ENCODE data around the gene SPO11. TPM values are rescaled to one million over a fixed set of nuclear protein-coding genes. Genes with fewer than 3 reads are reported as not detected.
"Not testable (repeated sequence)": the region's sequence is repeated elsewhere in the genome, so short reads cannot be mapped to it uniquely, and the experiment has no call there.

Gene SPO11
- polyA plus RNA-seq, 1 experiment, result not detected

DNA sequence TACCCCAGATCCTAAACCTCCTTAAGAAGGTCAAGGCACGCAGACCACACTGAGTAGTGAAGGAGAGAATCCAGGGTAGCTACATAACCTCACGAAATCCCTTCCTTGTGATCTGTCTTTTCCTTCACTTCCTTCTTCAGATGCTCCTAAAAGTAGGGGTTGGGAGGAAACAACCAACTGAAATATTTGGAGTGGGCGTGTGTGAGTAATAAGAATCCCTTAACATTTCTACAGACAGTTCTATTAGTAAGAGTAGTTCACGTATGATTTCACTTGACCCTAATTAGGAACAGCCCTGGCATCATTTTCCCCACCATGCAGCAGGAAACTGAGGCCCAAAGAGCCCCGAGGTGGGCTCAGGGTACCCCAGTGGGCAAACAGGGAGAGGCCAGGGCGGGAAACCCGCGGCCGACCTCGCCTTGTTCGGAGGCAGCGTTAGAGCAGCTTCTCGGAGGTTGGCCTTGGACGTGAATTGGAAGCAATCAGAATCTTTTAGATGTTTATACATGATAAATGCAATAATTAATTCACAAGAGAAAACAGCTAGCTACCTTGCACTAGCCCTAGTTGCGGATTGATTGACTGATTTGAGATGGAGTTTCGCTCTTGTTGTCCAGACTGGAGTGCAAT lies 20.6 kb downstream of the SPO11 start:
- peaks cover 2% of the 10 kb centered on the region; the same call in 1 of the 2 replicates for H3K36me3 ChIP-seq (ENCODE audit: control insufficient read depth, insufficient read depth, low read length)
- H3K4me3 ChIP-seq (ENCODE audit: low read depth, low read length), result no peak overlapping the region
- TF ChIP-seq, protein P1, sequence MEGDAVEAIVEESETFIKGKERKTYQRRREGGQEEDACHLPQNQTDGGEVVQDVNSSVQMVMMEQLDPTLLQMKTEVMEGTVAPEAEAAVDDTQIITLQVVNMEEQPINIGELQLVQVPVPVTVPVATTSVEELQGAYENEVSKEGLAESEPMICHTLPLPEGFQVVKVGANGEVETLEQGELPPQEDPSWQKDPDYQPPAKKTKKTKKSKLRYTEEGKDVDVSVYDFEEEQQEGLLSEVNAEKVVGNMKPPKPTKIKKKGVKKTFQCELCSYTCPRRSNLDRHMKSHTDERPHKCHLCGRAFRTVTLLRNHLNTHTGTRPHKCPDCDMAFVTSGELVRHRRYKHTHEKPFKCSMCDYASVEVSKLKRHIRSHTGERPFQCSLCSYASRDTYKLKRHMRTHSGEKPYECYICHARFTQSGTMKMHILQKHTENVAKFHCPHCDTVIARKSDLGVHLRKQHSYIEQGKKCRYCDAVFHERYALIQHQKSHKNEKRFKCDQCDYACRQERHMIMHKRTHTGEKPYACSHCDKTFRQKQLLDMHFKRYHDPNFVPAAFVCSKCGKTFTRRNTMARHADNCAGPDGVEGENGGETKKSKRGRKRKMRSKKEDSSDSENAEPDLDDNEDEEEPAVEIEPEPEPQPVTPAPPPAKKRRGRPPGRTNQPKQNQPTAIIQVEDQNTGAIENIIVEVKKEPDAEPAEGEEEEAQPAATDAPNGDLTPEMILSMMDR (IDR thresholded peaks at IDR 0.05; ENCODE audit: insufficient read depth, low read depth, low read length), result no peak
- DNase-seq (ENCODE audit: low read depth), result no peak
- H3K27me3 ChIP-seq (ENCODE audit: control insufficient read depth, insufficient read depth, low read length), result no peaks in the 10 kb centered on the region
- ChIA-PET POLR2A (no interaction called here), CTCF (interaction anchor here (1.0 to 2.3 kb wide), 5 partner anchors 13 to 799 kb away, joined by 3 to 33 read pairs (median 6); no protein-coding TSS in a partner anchor)

DNA sequence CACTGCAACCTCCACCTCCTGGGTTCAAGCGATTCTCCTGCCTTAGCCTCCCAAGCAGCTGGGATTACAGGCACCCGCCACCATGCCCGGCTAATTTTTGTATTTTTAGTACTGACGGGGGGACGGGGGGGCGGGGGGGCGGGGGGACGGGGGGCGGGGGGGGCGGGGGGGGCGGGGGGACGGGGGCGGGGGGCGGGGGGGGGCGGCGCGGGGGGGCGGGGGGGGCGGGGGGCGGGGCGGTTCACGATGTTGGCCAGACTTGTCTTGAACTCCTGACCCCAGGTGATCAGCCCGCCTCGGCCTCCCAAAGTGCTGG lies 21.1 kb downstream of the SPO11 start:
- POLR2A ChIA-PET; H3K36me3 ChIP-seq (ENCODE audit: control insufficient read depth, insufficient read depth, low read length); DNase-seq (ENCODE audit: low read depth); H3K27me3 ChIP-seq (ENCODE audit: control insufficient read depth, insufficient read depth, low read length): not testable (repeated sequence)
- CTCF ChIA-PET, result interaction anchor here (2.3 kb wide), 1 partner anchor 260 kb away, joined by 33 read pairs; no protein-coding TSS in a partner anchor
- peak overlapping the region; percentile 57 for H3K4me3 ChIP-seq (ENCODE audit: low read depth, low read length)

DNA sequence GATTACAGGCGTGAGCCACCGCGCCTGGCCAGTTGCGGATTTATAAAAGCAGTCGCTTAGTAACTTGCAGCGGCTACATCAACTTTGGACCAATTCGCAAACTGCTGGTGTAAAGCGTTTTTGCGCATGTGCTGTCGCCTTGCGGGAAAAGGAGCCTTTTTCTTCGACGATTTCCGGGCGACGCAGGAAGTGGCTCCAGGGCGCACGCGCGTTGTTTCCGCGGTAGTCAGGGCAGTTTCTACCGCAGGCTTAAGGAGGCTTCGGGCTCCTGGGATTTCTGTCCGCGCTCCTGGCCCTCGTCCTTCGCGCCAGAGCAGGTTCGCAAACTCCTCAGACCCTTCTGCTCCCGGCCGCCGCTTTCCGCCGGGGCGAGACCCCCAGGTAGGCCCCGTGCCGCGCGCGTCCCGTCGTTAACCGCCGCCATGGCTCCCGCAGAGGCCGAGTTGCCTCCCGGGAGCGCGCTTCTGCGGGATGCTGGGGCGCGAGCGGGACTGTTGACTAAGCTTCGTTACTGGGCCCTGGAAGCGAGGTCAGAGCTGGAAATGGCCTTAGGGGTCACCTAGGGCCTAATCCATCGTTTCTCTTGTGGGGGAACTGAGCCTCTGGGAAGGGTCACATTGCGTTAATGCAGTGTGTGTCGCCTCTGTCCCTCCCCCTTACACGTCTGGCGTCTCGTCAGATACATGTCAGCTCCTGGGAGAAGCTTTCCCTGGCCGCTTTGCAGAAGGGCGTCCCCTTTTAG lies 21.6 kb downstream of the SPO11 start, which contains the start of gene RAE1:
TSS of gene RAE1 (plus strand) at position 214 of the 742 bp plus-strand sequence. CDS start 2,784 bp downstream, outside the sequence.
- CTCF ChIA-PET, result no interaction called here
- Histone ChIP-seq H3K4me3 (ENCODE audit: low read depth, low read length) (peak within 1 kb of the TSS; percentile 57), H3K27me3 (ENCODE audit: control insufficient read depth, insufficient read depth, low read length) (no peaks in the 10 kb centered on the region), H3K36me3 (ENCODE audit: control insufficient read depth, insufficient read depth, low read length) (peaks cover 3% of the 10 kb centered on the region)
- POLR2A ChIA-PET, result no interaction called here
- DNase-seq (ENCODE audit: low read depth), result peak; percentile 76
- TF ChIP-seq, protein P1 (IDR thresholded peaks at IDR 0.05; ENCODE audit: insufficient read depth, low read depth, low read length), result no peak

DNA sequence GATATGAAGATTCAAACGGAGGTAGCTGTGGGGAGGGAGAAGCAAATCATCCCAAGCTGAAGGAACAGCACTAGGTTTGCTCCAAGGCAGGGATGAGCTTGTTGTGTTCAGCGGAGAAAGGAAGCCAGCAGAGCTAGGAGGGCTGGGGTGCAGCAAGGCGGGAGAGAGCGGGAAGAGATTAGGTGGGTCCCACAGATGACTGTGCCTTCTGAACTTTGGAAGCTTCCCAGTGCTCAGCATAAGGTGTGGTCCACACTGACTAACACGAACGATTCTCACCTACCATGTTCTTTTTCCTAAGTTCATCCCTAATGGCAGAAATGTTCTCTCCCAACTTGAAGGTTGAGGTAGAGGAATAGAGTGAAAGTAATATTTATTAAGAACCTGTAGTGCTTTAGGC lies 22.7 kb downstream of the SPO11 start:
- H3K27me3 ChIP-seq (ENCODE audit: control insufficient read depth, insufficient read depth, low read length), result no peaks in the 10 kb centered on the region
- CTCF ChIA-PET, result interaction anchor here (1.3 kb wide), 1 partner anchor 30 kb away, joined by 3 read pairs; no protein-coding TSS in a partner anchor
- no peak for DNase-seq (ENCODE audit: low read depth)
- POLR2A ChIA-PET, result no interaction called here
- TF ChIP-seq, protein P1 (IDR thresholded peaks at IDR 0.05; ENCODE audit: insufficient read depth, low read depth, low read length), result no peak
- H3K4me3 ChIP-seq (ENCODE audit: low read depth, low read length), result peak overlapping the region; percentile 57; the same call in 1 of the 2 replicates
- H3K36me3 ChIP-seq (ENCODE audit: control insufficient read depth, insufficient read depth, low read length), result peaks cover 7% of the 10 kb centered on the region

DNA sequence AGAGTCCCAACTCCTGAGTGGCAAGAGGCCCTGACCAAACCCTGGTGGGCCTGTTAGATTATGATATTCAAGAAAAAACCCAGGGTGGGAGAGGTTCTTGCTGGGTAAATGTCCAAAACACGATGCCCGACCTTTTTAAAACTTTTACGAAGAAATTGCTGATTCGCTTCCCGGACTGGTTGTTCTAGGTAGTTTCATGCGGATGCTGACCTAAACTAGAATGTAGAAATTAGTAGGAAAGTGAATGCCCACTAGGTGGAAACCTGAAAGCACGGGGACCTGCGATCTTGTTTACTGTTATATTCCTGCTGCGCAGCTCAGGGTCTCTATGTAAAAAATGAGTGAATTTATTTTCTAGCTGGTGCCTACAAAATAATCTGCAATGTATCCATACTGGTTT lies 23.7 kb downstream of the SPO11 start:
- TF ChIP-seq, protein P1 (IDR thresholded peaks at IDR 0.05; ENCODE audit: insufficient read depth, low read depth, low read length), result no peak
- POLR2A ChIA-PET, result no interaction called here
- Histone ChIP-seq H3K4me3 (ENCODE audit: low read depth, low read length) (no peak overlapping the region), H3K27me3 (ENCODE audit: control insufficient read depth, insufficient read depth, low read length) (no peaks in the 10 kb centered on the region), H3K36me3 (ENCODE audit: control insufficient read depth, insufficient read depth, low read length) (peaks cover 7% of the 10 kb centered on the region)
- DNase-seq (ENCODE audit: low read depth), result no peak
- CTCF ChIA-PET, result interaction anchor here (1.3 kb wide), 1 partner anchor 29 kb away, joined by 3 read pairs; no protein-coding TSS in a partner anchor
